HG02588 (cell line): Measurements from ENCODE around the gene HSD11B1.
A peak's percentile ranks its signal among the peaks of the same experiment; 100 is the strongest.

ENCODE experiments used
- ATAC-seq: cut with Tn5 transposase; IDR thresholded peaks from one replicate; pipeline ENCODE4 v1.9.1; 2021; ENCODE audit warnings: mild to moderate bottlenecking, moderate library complexity; ENCODE audit not compliant: unreplicated experiment

HSD11B1 gene

GRCh38 chr1:209704584-209704983 is at the start of gene HSD11B1:
HSD11B1 (plus strand) TSS chr1:209704846; CDS start chr1:209704943, 97 bp downstream.
- no peak for ATAC-seq

- no peak for ATAC-seq
Measured at GRCh38 chr1:209655411-209656231, 49.0 kb upstream of the HSD11B1 start.

GRCh38 chr1:209657140-209657879 is 47.3 kb upstream of the HSD11B1 start:
- ATAC-seq: peak; percentile 68

GRCh38 chr1:209657918-209658317 is 46.7 kb upstream of the HSD11B1 start:
- no peak for ATAC-seq

- no peak for ATAC-seq
Measured at GRCh38 chr1:209659909-209660308, 44.7 kb upstream of the HSD11B1 start.

- no peak for ATAC-seq
Measured at GRCh38 chr1:209661071-209661470, 43.6 kb upstream of the HSD11B1 start.

GRCh38 chr1:209662879-209663327 is 41.7 kb upstream of the HSD11B1 start:
- no peak for ATAC-seq

GRCh38 chr1:209667103-209667502 is 37.5 kb upstream of the HSD11B1 start:
- no peak for ATAC-seq

GRCh38 chr1:209667708-209668107 is 36.9 kb upstream of the HSD11B1 start:
- peak; percentile 46 for ATAC-seq

GRCh38 chr1:209670441-209671082 is 34.1 kb upstream of the HSD11B1 start:
- no peak for ATAC-seq

- peak; percentile 91 for ATAC-seq
Measured at GRCh38 chr1:209672705-209673630, 31.7 kb upstream of the HSD11B1 start.

GRCh38 chr1:209673631-209674417 is 30.8 kb upstream of the HSD11B1 start:
- no peak for ATAC-seq

GRCh38 chr1:209674957-209675564 is 29.6 kb upstream of the HSD11B1 start, which contains the start of gene G0S2:
G0S2 (plus strand) TSS chr1:209675412; CDS start chr1:209675685, 273 bp downstream.
- ATAC-seq: no peak

- ATAC-seq: no peak
Measured at GRCh38 chr1:209675565-209676154, 29.0 kb upstream of the HSD11B1 start.

- ATAC-seq: no peak
Measured at GRCh38 chr1:209678981-209679539, 25.6 kb upstream of the HSD11B1 start.

GRCh38 chr1:209685821-209686220 is 18.8 kb upstream of the HSD11B1 start:
- ATAC-seq: peak; percentile 77

- no peak for ATAC-seq
Measured at GRCh38 chr1:209686322-209686721, 18.3 kb upstream of the HSD11B1 start.

- ATAC-seq: no peak
Measured at GRCh38 chr1:209688746-209689234, 15.9 kb upstream of the HSD11B1 start.
